ENCODE data around the gene TPPP2.
"Not testable (repeated sequence)": the region's sequence is repeated elsewhere in the genome, so short reads cannot be mapped to it uniquely, and the experiment has no call there.

The TPPP2 gene

GRCh38 chr14:21029917-21030316 lies at the start of gene TPPP2:
TPPP2 (plus strand) TSS chr14:21030217; CDS start chr14:21030582, 365 bp downstream.
- no peak for DNase-seq

GRCh38 chr14:20980906-20981305 lies 49.1 kb upstream of the TPPP2 start:
- no peak for DNase-seq

- no peak for DNase-seq
These were observed 47.2 kb upstream of the TPPP2 start for GRCh38 chr14:20982646-20983369.

- not testable (repeated sequence) for DNase-seq
These were observed 44.4 kb upstream of the TPPP2 start for GRCh38 chr14:20985650-20986049.

- DNase-seq: no peak
These were observed 43.2 kb upstream of the TPPP2 start for GRCh38 chr14:20986811-20987210.

GRCh38 chr14:20988717-20989470 lies 41.1 kb upstream of the TPPP2 start:
- no peak for DNase-seq

- no peak for DNase-seq
These were observed 40.6 kb upstream of the TPPP2 start for GRCh38 chr14:20989471-20989786.

- peak; percentile 78 for DNase-seq
These were observed 40.0 kb upstream of the TPPP2 start, which contains the start of gene METTL17 for GRCh38 chr14:20989787-20990600. METTL17 (plus strand) TSS chr14:20989980; CDS start chr14:20990003, 23 bp downstream.

GRCh38 chr14:20996521-20996920 lies 33.5 kb upstream of the TPPP2 start:
- DNase-seq: no peak

- no peak for DNase-seq
These were observed 32.9 kb upstream of the TPPP2 start for GRCh38 chr14:20997115-20997514.

GRCh38 chr14:20997564-20997963 lies 32.5 kb upstream of the TPPP2 start:
- DNase-seq: no peak

GRCh38 chr14:20998139-20998538 lies 31.9 kb upstream of the TPPP2 start:
- no peak for DNase-seq

GRCh38 chr14:20998674-20999366 lies 31.2 kb upstream of the TPPP2 start, which contains the start of gene SLC39A2:
SLC39A2 (plus strand) TSS chr14:20999293; CDS start chr14:20999447, 154 bp downstream.
- DNase-seq: no peak

- no peak for DNase-seq
These were observed 30.4 kb upstream of the TPPP2 start for GRCh38 chr14:20999591-20999990.

- DNase-seq: no peak
These were observed 28.8 kb upstream of the TPPP2 start for GRCh38 chr14:21001218-21001617.

GRCh38 chr14:21003788-21004346 lies 26.1 kb upstream of the TPPP2 start:
- no peak for DNase-seq

- DNase-seq: not testable (repeated sequence)
These were observed 20.3 kb upstream of the TPPP2 start for GRCh38 chr14:21009721-21010120.

GRCh38 chr14:21011136-21011535 lies 18.9 kb upstream of the TPPP2 start:
- DNase-seq: no peak

- DNase-seq: peak; percentile 58
These were observed 15.2 kb upstream of the TPPP2 start for GRCh38 chr14:21014761-21015190.

- no peak for DNase-seq
These were observed 14.7 kb upstream of the TPPP2 start for GRCh38 chr14:21015312-21015711.

- DNase-seq: no peak
These were observed 13.4 kb upstream of the TPPP2 start for GRCh38 chr14:21016413-21017190.

Measured in activated effector memory CD4-positive, alpha-beta T cell treated with Interleukin-2 at 50 U/mL for 16 hours (primary cell).